ENCODE data around the gene TALDO1. TPM values are rescaled to one million over a fixed set of nuclear protein-coding genes. Genes with fewer than 3 reads are reported as not detected.

TALDO1 gene
- total RNA-seq, 2 donors from 2014 or later: 124 to 285 TPM

- TF ChIP-seq CTCF (IDR thresholded peaks at IDR 0.05) (peak in 1 of 4 experiments; percentile 43), POLR2AphosphoS5 (IDR thresholded peaks at IDR 0.05) (no peak), POLR2A (IDR thresholded peaks at IDR 0.05) (peak; percentile 42)
- WGBS: 37% methylated on average over 20 of the region's 30 CpGs
- DNase-seq (ENCODE audit: low spot score): peak; percentile 33
- H3K4me3 ChIP-seq: peak overlapping the region; percentile 59 to 75
- no peaks in the 10 kb centered on the region for H3K36me3 ChIP-seq
- H3K27me3 ChIP-seq (replicated peaks; ENCODE audit: insufficient read depth): no peaks in the 10 kb centered on the region
- intact Hi-C loops (cut with DNase I): no loop called here
- H3K27ac ChIP-seq: peak overlapping the region; percentile 88 to 91
- peaks cover 36% of the 10 kb centered on the region for H3K4me1 ChIP-seq (replicated peaks)
- H3K9me3 ChIP-seq: no peaks in the 10 kb centered on the region
Measured at GRCh38 chr11:706957-707816, 40.1 kb upstream of the TALDO1 start.

GRCh38 chr11:707817-708420 is 39.3 kb upstream of the TALDO1 start:
- intact Hi-C loops (cut with DNase I): no loop called here
- Histone ChIP-seq H3K27me3 (replicated peaks; ENCODE audit: insufficient read depth) (no peaks in the 10 kb centered on the region), H3K36me3 (no peaks in the 10 kb centered on the region), H3K4me3 (peak overlapping the region in 1 of 2 donors; percentile 75), H3K9me3 (no peaks in the 10 kb centered on the region), H3K27ac (peak overlapping the region; percentile 88 to 91), H3K4me1 (replicated peaks) (peaks cover 33% of the 10 kb centered on the region)
- 55% methylated on average over 14 of the region's 16 CpGs for WGBS
- TF ChIP-seq POLR2AphosphoS5 (IDR thresholded peaks at IDR 0.05) (no peak), POLR2A (IDR thresholded peaks at IDR 0.05) (no peak), CTCF (IDR thresholded peaks at IDR 0.05) (no peak)
- no peak for DNase-seq (ENCODE audit: low spot score)

GRCh38 chr11:708511-708910 is 38.8 kb upstream of the TALDO1 start:
- DNase-seq (ENCODE audit: low spot score): no peak
- Histone ChIP-seq H3K27ac (peak overlapping the region in 1 of 2 donors; percentile 91), H3K9me3 (no peaks in the 10 kb centered on the region), H3K27me3 (replicated peaks; ENCODE audit: insufficient read depth) (no peaks in the 10 kb centered on the region), H3K36me3 (no peaks in the 10 kb centered on the region), H3K4me3 (no peak overlapping the region), H3K4me1 (replicated peaks) (peaks cover 33% of the 10 kb centered on the region)
- TF ChIP-seq POLR2A (IDR thresholded peaks at IDR 0.05): no peak
- TF ChIP-seq CTCF (IDR thresholded peaks at IDR 0.05): no peak
- TF ChIP-seq POLR2AphosphoS5 (IDR thresholded peaks at IDR 0.05): no peak
- 84% methylated on average over 7 of the region's 7 CpGs for WGBS
- intact Hi-C loops (cut with DNase I): no loop called here

DNA sequence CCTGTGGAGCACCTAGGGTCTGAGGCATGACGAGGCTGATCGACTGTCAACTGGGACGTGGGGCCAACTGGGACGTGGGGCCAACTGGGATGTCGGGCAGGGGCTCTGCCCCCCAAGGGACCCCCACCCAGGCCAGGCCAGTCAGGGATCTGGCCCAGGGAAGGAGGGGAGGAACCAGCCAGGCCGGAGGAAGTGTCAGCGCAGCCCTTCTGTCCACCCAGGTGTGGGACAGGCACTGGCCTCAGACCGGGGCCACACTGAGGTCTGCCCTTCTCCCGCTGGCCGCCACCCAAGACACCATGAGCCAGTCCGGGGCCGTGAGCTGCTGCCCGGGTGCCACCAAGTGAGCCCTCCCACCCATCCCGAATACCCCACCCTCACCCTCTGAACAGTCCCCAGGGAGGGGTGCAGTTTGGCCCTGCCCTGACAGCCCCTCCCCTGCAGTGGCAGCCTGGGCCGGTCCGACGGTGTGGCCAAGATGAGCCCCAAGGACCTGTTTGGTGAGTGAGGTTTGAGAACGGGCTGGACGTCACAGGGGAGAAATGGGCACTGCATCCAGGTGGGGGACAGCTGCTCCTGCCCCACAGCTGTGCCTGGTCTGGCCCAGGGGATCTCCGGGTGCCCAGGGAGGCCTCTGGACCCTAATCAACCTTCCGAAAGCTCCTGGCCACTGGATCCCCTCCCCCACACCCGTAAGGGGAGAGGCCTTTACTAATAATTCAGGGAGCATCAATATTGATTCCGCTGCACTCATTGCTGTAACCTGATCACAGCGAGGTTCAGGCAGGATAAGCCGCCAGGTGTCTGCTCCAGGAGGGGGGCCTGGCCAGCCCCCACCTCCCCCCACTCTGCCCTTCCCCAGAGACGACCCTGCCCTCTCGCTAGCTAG is 37.9 kb upstream of the TALDO1 start:
- Histone ChIP-seq H3K4me3 (no peak overlapping the region), H3K27ac (peak overlapping the region; percentile 22 to 50), H3K4me1 (replicated peaks) (peaks cover 32% of the 10 kb centered on the region), H3K36me3 (no peaks in the 10 kb centered on the region), H3K27me3 (replicated peaks; ENCODE audit: insufficient read depth) (no peaks in the 10 kb centered on the region), H3K9me3 (no peaks in the 10 kb centered on the region)
- intact Hi-C loops (cut with DNase I): no loop called here
- TF ChIP-seq POLR2A (IDR thresholded peaks at IDR 0.05) (no peak), CTCF (IDR thresholded peaks at IDR 0.05) (no peak)
- DNase-seq (ENCODE audit: low spot score): no peak
- 74% methylated on average over 22 of the region's 27 CpGs for WGBS

Data from prostate gland (tissue), 2 donors.